ENCODE measurements around the gene PHF2. TPM values are rescaled to one million over a fixed set of nuclear protein-coding genes. Genes with fewer than 3 reads are reported as not detected.

PHF2 gene
- total RNA-seq, 2 donors from 2014 or later: 15.0 to 19.8 TPM

DNA sequence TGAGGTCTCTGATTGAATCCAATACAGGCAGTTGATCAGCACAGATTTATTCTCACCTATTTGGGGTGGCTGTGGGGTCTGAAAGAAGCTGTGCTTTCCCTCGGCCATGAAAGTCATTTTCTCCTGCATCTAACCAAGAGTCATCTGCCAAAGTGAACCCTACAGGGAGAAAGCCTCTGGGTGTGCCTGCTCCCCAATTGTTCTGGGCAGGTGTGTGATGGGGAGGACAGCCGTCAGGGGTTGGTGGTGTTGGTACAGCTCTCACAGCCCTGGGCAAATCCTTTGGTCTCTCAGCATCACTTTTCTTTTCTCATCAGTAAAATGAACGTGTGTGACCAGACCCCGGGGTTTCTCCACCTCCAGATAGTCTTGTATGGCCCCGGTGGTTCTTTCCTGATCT is 2.5 kb downstream of the PHF2 start:
- Histone ChIP-seq H3K27me3 (no peaks in the 10 kb centered on the region), H3K4me3 (no peak overlapping the region), H3K4me1 (peaks cover 66% of the 10 kb centered on the region), H3K27ac (peak overlapping the region in 3 of 4 donors; percentile 76 to 85 (median 85)), H3K36me3 (replicated peaks in 1 of 2; ENCODE audit: insufficient read depth in 1 of 2, low read depth in 2 of 2) (no peaks in the 10 kb centered on the region), H3K9me3 (no peaks in the 10 kb centered on the region)
- WGBS, 2 donors: 58 to 74% methylated on average over 5 of the region's 5 CpGs
- ATAC-seq (no peak), DNase-seq (no peak)
- no peak for TF ChIP-seq POLR2A (IDR thresholded peaks at IDR 0.05)
- TF ChIP-seq, protein P1, sequence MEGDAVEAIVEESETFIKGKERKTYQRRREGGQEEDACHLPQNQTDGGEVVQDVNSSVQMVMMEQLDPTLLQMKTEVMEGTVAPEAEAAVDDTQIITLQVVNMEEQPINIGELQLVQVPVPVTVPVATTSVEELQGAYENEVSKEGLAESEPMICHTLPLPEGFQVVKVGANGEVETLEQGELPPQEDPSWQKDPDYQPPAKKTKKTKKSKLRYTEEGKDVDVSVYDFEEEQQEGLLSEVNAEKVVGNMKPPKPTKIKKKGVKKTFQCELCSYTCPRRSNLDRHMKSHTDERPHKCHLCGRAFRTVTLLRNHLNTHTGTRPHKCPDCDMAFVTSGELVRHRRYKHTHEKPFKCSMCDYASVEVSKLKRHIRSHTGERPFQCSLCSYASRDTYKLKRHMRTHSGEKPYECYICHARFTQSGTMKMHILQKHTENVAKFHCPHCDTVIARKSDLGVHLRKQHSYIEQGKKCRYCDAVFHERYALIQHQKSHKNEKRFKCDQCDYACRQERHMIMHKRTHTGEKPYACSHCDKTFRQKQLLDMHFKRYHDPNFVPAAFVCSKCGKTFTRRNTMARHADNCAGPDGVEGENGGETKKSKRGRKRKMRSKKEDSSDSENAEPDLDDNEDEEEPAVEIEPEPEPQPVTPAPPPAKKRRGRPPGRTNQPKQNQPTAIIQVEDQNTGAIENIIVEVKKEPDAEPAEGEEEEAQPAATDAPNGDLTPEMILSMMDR (IDR thresholded peaks at IDR 0.05): no peak
- intact Hi-C loops (cut with DNase I): no loop called here

DNA sequence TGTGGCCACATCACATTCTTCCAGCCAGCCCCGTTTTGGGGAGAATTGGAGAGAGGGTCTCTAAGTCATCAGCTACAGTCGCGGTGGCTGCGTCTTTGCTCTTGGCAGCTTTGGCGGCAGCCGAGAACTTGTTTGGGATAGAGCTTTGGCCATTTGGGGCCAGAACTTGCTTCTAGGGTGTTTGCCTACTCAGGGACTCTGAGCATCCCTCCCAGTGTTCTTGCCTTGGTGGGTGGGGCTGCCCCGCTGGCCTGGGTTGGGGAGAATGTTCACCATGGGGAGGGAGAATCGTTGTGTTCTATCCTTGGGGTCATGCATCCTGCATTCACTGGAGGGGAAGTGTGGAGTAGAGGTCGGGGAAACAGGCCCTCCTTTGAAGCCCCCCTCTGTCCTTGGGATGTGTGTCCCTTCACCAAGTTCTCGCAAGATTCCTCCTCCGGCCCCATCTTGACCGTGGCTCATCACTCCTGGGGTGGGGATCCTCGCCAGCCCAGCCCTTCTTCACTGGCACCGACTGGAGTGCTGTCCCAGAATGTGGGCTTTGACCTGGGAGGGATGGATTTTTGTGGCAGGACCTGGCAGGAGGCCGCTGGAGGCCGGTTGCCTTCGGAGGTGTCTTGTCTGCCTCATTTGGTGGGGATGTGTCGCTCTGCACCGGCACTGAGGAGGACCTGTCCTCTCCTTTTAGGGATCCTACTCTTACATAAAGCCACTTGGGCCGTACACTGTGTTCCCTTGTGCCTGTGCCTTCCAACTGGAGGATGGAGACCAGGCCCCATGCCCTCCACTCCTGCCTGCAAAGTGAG is 3.5 kb downstream of the PHF2 start:
- H3K9me3 ChIP-seq: no peaks in the 10 kb centered on the region
- no peak for DNase-seq
- intact Hi-C loops (cut with DNase I): no loop called here
- no peaks in the 10 kb centered on the region for H3K27me3 ChIP-seq
- no peak for ATAC-seq
- H3K36me3 ChIP-seq (replicated peaks in 1 of 2; ENCODE audit: insufficient read depth in 1 of 2, low read depth in 2 of 2): no peaks in the 10 kb centered on the region
- TF ChIP-seq, protein P1 (IDR thresholded peaks at IDR 0.05): no peak
- TF ChIP-seq POLR2A (IDR thresholded peaks at IDR 0.05): no peak
- peaks cover 65% of the 10 kb centered on the region for H3K4me1 ChIP-seq
- 78 to 82% methylated on average over 15 to 20 of the region's 20 CpGs for WGBS, 2 donors
- no peak overlapping the region for H3K4me3 ChIP-seq
- H3K27ac ChIP-seq: peak overlapping the region in 3 of 4 donors; percentile 17 to 85 (median 83)

DNA sequence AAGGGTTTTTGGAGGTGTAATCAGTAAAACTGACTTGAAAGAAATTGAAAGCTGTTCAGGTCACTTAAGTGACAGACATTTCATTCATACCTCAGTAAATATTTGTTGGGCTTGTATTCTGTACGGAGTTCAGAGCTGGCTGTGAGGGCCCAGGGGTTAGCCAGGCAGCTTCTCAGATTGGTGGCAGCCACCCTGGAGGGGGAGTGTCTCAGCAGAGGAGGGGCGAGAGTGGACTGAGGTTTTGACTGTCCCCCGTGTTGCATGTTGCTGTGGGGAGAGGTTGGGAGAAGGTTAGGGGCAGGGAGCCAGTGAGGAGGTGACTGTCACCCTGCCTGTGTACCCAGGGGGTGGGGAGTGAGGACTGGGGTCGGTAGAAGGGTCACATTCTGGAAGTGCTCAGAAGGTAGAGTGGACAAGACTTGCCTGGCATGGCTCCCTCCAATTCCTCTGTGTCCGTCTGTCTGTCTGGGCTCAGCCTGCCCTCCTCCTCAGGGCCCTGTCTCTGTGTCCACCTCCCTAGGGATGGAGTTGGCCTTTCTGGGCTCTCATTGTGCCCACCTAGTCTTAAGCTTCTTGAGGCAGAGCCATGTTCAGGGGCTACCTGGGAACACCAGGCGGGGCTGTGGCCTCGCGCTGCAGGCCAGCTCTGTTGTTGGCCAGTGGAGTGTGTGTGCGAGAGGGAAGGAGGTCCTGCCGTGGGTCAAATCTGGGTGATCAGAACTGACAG is 4.4 kb downstream of the PHF2 start:
- DNase-seq (no peak), ATAC-seq (no peak)
- 27% methylated on average over 8 to 10 of the region's 10 CpGs for WGBS, 2 donors
- TF ChIP-seq POLR2A (IDR thresholded peaks at IDR 0.05): no peak
- TF ChIP-seq, protein P1 (IDR thresholded peaks at IDR 0.05): no peak
- intact Hi-C loops (cut with DNase I): no loop called here
- peaks cover 67% of the 10 kb centered on the region for H3K4me1 ChIP-seq
- H3K27me3 ChIP-seq: no peaks in the 10 kb centered on the region
- H3K27ac ChIP-seq: peak overlapping the region; percentile 45 to 83 (median 65)
- H3K36me3 ChIP-seq (replicated peaks in 1 of 2; ENCODE audit: insufficient read depth in 1 of 2, low read depth in 2 of 2): no peaks in the 10 kb centered on the region
- H3K9me3 ChIP-seq: no peaks in the 10 kb centered on the region
- no peak overlapping the region for H3K4me3 ChIP-seq

DNA sequence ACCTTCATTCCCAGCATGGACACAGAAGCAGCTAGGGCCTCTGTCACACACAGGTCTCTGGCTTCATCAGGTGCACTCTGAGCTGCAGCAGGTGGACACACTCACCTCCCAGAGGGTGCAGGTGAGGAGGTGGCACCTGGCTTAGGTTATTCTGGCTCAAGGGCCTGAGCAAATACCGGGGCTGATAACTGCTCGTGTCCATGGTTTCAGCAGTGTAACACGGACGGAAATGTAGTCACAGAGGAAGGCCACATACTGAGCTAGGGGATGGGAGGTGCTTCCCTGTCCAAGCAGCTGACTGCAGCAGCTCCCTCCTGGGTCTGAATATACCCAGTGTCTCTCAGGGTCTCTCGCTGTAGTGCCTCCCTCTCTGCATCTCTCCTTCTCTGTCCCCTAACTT is 5.7 kb downstream of the PHF2 start:
- DNase-seq (peak; percentile 84 to 94 (median 89)), ATAC-seq (peak; percentile 92)
- Histone ChIP-seq H3K36me3 (replicated peaks in 1 of 2; ENCODE audit: insufficient read depth in 1 of 2, low read depth in 2 of 2) (no peaks in the 10 kb centered on the region), H3K4me3 (no peak overlapping the region), H3K27me3 (no peaks in the 10 kb centered on the region), H3K4me1 (peaks cover 80% of the 10 kb centered on the region), H3K27ac (peak overlapping the region; percentile 45 to 83 (median 65)), H3K9me3 (no peaks in the 10 kb centered on the region)
- intact Hi-C loops (cut with DNase I): no loop called here
- peak; percentile 25 to 67 (median 63) for TF ChIP-seq POLR2A (IDR thresholded peaks at IDR 0.05)
- TF ChIP-seq, protein P1 (IDR thresholded peaks at IDR 0.05): peak in 3 of 7 experiments; percentile 0 to 8 (median 8)
- 8 to 17% methylated on average over 3 to 5 of the region's 5 CpGs for WGBS, 2 donors

Data from body of pancreas (tissue), 4 donors.